ENCODE measurements around the gene IFNAR1. TPM values are rescaled to one million over a fixed set of nuclear protein-coding genes. Genes with fewer than 3 reads are reported as not detected.

Gene IFNAR1
- total RNA-seq, 1 donor from 2014 or later: 18.7 TPM

DNA sequence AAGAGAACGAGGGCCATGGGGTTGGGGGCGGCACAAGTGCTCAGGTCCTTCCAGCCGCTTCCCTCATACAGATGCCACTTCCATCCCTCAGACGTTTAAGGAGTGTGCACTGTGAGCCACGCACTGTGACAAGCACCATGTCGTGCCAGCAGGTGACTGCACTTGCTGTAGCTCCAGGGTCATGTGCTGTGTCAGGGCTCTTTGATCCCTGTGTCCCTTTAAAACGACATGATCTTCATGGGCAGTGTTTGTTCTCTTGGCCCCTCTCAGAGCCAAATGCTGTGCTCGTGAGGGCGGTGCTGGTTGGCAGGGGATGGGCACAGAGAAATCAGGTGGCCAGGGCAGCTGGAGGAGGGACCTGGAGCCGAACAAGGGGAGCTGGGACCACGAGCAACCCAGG lies 38.7 kb upstream of the IFNAR1 start:
- Histone ChIP-seq H3K4me3 (ENCODE audit: low read depth, low read length) (no peak overlapping the region), H3K36me3 (ENCODE audit: control insufficient read depth, insufficient read depth, low read length) (peaks cover 1% of the 10 kb centered on the region), H3K27me3 (ENCODE audit: control insufficient read depth, insufficient read depth, low read length) (no peaks in the 10 kb centered on the region)
- DNase-seq (ENCODE audit: low read depth): no peak
- TF ChIP-seq, protein P1, sequence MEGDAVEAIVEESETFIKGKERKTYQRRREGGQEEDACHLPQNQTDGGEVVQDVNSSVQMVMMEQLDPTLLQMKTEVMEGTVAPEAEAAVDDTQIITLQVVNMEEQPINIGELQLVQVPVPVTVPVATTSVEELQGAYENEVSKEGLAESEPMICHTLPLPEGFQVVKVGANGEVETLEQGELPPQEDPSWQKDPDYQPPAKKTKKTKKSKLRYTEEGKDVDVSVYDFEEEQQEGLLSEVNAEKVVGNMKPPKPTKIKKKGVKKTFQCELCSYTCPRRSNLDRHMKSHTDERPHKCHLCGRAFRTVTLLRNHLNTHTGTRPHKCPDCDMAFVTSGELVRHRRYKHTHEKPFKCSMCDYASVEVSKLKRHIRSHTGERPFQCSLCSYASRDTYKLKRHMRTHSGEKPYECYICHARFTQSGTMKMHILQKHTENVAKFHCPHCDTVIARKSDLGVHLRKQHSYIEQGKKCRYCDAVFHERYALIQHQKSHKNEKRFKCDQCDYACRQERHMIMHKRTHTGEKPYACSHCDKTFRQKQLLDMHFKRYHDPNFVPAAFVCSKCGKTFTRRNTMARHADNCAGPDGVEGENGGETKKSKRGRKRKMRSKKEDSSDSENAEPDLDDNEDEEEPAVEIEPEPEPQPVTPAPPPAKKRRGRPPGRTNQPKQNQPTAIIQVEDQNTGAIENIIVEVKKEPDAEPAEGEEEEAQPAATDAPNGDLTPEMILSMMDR (IDR thresholded peaks at IDR 0.05; ENCODE audit: insufficient read depth, low read length, poor library complexity, severe bottlenecking): no peak

DNA sequence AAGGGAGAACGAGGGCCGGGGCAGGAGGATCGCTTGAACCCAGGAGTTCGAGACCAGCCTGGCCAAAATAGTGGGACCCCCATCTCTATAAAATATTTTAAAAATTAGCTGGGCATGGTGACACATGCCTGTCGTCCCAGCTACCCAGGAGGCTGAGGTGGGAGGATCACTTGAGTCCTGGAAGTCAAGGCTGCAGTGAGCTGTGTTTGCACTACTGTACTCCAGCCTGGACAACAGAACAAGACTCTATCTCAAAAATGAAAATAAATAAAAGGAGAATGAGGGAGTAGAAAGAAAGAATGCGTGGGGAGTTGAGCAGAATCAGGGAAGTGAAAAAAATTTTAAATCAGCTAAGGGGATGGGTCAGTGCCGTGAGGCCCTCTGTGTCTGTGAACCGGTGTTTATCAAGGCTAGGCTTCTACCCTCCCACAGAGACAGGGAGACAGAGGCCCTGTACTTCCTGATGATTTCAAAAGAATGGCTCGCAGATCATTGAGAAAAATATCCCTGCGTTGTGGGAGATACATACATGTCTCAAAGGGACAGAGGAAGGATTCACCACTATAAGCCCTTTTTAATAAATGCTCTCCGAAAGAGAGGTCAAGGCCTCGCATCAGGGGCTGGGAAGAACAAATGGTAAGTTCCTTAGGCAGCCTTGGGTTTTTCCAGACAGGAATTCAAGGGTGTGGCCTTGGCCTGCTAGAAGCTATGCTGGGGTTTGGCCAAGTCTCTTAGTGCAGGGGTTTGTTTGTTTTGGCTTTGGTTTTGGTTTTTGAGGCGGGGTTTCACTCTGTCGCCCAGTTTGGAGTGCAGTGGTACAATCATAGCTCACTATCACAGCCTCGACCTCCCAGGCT lies 37.9 kb upstream of the IFNAR1 start:
- Histone ChIP-seq H3K36me3 (ENCODE audit: control insufficient read depth, insufficient read depth, low read length) (peaks cover 1% of the 10 kb centered on the region), H3K27me3 (ENCODE audit: control insufficient read depth, insufficient read depth, low read length) (no peaks in the 10 kb centered on the region), H3K4me3 (ENCODE audit: low read depth, low read length) (no peak overlapping the region)
- DNase-seq (ENCODE audit: low read depth): no peak
- TF ChIP-seq, protein P1 (IDR thresholded peaks at IDR 0.05; ENCODE audit: insufficient read depth, low read length, poor library complexity, severe bottlenecking): no peak

DNA sequence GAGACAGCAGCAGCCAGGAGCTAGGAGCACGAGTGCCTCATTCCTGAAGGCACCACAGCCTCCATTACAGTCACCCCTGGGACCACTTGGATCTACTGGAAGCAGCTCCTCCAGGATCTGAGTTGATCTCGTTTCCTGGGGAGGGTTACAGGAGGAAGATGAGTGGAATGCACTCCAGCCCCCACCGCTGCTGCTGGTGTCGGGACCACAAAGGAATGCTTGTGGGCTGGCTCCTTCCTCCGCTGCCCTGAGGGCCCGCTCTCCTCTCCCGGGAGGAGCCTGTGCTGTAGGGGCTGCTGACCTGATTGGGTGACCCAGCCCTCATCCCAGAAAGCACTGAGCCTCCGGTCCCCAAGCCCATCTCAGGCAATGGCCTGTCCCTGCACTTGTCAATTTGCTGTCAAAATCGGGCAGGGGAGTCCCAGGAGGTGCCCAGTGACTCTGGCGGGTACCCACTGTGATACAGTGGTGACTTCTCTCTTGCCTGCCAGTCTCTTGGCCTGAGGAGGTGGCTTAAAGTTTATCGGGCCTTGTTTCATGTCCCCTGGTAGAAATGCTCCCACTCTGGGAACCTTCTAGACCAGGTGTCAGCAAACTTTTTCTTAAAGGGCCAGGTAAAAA lies 35.5 kb upstream of the IFNAR1 start:
- H3K27me3 ChIP-seq (ENCODE audit: control insufficient read depth, insufficient read depth, low read length): no peaks in the 10 kb centered on the region
- H3K36me3 ChIP-seq (ENCODE audit: control insufficient read depth, insufficient read depth, low read length): peaks cover 1% of the 10 kb centered on the region
- TF ChIP-seq, protein P1 (IDR thresholded peaks at IDR 0.05; ENCODE audit: insufficient read depth, low read length, poor library complexity, severe bottlenecking): no peak
- DNase-seq (ENCODE audit: low read depth): no peak
- no peak overlapping the region for H3K4me3 ChIP-seq (ENCODE audit: low read depth, low read length)

DNA sequence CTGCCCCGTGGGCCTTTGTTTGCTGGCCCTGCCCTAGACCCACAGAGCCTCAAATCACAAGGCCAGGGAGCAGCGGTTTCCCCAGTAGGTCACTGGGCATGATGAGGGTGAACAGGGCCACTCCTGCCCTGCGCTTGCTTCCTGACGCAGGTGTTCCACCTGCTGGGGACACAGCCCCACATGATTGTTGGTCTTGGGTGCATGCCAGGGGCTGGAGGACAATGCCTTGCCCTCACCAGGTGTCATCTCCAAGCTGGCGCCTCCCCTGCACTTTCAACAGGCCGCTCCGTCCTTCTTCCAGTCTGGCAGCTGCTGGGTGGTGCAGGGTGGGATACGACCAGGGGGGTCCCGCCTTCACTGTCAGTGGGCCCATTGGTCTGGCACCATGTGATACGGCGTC lies 34.3 kb upstream of the IFNAR1 start:
- no peak for DNase-seq (ENCODE audit: low read depth)
- Histone ChIP-seq H3K36me3 (ENCODE audit: control insufficient read depth, insufficient read depth, low read length) (peaks cover 1% of the 10 kb centered on the region), H3K27me3 (ENCODE audit: control insufficient read depth, insufficient read depth, low read length) (no peaks in the 10 kb centered on the region), H3K4me3 (ENCODE audit: low read depth, low read length) (no peak overlapping the region)
- TF ChIP-seq, protein P1 (IDR thresholded peaks at IDR 0.05; ENCODE audit: insufficient read depth, low read length, poor library complexity, severe bottlenecking): no peak

DNA sequence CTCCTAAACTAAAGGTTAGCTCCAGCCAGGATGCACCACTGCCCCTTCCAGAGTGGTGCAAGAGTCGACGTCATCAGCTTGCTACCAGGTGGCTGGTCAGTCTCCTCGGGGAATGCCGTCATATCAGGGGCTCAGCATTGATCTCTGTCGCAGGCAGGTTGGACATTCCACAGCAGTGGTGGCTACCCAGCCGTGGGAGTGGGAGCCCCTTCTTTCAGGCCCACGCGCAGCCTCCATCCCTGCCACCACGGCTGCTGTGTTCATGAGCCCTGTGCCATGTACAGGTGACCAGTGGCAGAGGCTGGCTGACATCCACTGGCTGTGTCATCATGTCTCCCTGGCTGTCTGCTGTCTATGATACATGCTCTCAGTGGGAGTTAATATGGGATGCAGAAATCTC lies 33.1 kb upstream of the IFNAR1 start:
- Histone ChIP-seq H3K4me3 (ENCODE audit: low read depth, low read length) (no peak overlapping the region), H3K27me3 (ENCODE audit: control insufficient read depth, insufficient read depth, low read length) (no peaks in the 10 kb centered on the region), H3K36me3 (ENCODE audit: control insufficient read depth, insufficient read depth, low read length) (peaks cover 1% of the 10 kb centered on the region)
- DNase-seq (ENCODE audit: low read depth): no peak
- TF ChIP-seq, protein P1 (IDR thresholded peaks at IDR 0.05; ENCODE audit: insufficient read depth, low read length, poor library complexity, severe bottlenecking): no peak
